ENCODE measurements around the gene IRF2.
A peak's percentile ranks its signal among the peaks of the same experiment; 100 is the strongest.

Gene IRF2

GRCh38 chr4:184432127-184432922 lies 42.0 kb downstream of the IRF2 start:
- DNase-seq (ENCODE audit: low read depth): no peak

GRCh38 chr4:184430163-184430562 lies 44.2 kb downstream of the IRF2 start:
- no peak for DNase-seq (ENCODE audit: low read depth)

GRCh38 chr4:184428787-184429186 lies 45.6 kb downstream of the IRF2 start:
- no peak for DNase-seq (ENCODE audit: low read depth)

GRCh38 chr4:184427687-184428086 lies 46.7 kb downstream of the IRF2 start:
- no peak for DNase-seq (ENCODE audit: low read depth)

GRCh38 chr4:184427093-184427492 lies 47.3 kb downstream of the IRF2 start:
- DNase-seq (ENCODE audit: low read depth): no peak

GRCh38 chr4:184424993-184425758 lies 49.2 kb downstream of the IRF2 start:
- no peak for DNase-seq (ENCODE audit: low read depth)

- no peak for DNase-seq (ENCODE audit: low read depth)
Measured at GRCh38 chr4:184424279-184424678, 50.1 kb downstream of the IRF2 start.

- DNase-seq (ENCODE audit: low read depth): no peak
Measured at GRCh38 chr4:184423003-184423686, 51.2 kb downstream of the IRF2 start.

GRCh38 chr4:184422378-184422777 lies 52.0 kb downstream of the IRF2 start:
- no peak for DNase-seq (ENCODE audit: low read depth)

GRCh38 chr4:184421533-184422155 lies 52.7 kb downstream of the IRF2 start:
- no peak for DNase-seq (ENCODE audit: low read depth)

- no peak for DNase-seq (ENCODE audit: low read depth)
Measured at GRCh38 chr4:184420881-184421416, 53.4 kb downstream of the IRF2 start.

GRCh38 chr4:184420402-184420801 lies 53.9 kb downstream of the IRF2 start:
- no peak for DNase-seq (ENCODE audit: low read depth)

GRCh38 chr4:184419976-184420375 lies 54.4 kb downstream of the IRF2 start:
- no peak for DNase-seq (ENCODE audit: low read depth)

GRCh38 chr4:184417802-184418511 lies 56.4 kb downstream of the IRF2 start:
- no peak for DNase-seq (ENCODE audit: low read depth)

- peak; percentile 32 for DNase-seq (ENCODE audit: low read depth)
Measured at GRCh38 chr4:184416913-184417734, 57.2 kb downstream of the IRF2 start.

GRCh38 chr4:184415071-184415470 lies 59.3 kb downstream of the IRF2 start:
- DNase-seq (ENCODE audit: low read depth): no peak

GRCh38 chr4:184413261-184414046 lies 60.9 kb downstream of the IRF2 start:
- DNase-seq (ENCODE audit: low read depth): no peak

- DNase-seq (ENCODE audit: low read depth): no peak
Measured at GRCh38 chr4:184410748-184411147, 63.6 kb downstream of the IRF2 start.

GRCh38 chr4:184409911-184410692 lies 64.2 kb downstream of the IRF2 start:
- no peak for DNase-seq (ENCODE audit: low read depth)

Measured in activated T-cell treated with anti-CD3 and anti-CD28 coated beads for 24 hours (primary cell).